LNCAP (cell line): Measurements from ENCODE around the gene OSCP1.

Experiments
- CTCF ChIP-seq: fragments of 450-650 bp; IDR thresholded peaks from 2 replicates; pipeline ENCODE4 v1.5.1; 2017; ENCODE audit warnings: mild to moderate bottlenecking

OSCP1 gene

GRCh38 chr1:36476945-36477344 is 26.7 kb upstream of the OSCP1 start:
- TF ChIP-seq CTCF, result no peak

GRCh38 chr1:36475910-36476604 is 25.8 kb upstream of the OSCP1 start:
- no peak for TF ChIP-seq CTCF

GRCh38 chr1:36475341-36475740 is 25.1 kb upstream of the OSCP1 start:
- no peak for TF ChIP-seq CTCF

- no peak for TF ChIP-seq CTCF
These were observed 22.4 kb upstream of the OSCP1 start for GRCh38 chr1:36472656-36473055.

GRCh38 chr1:36471830-36472641 is 21.8 kb upstream of the OSCP1 start:
- TF ChIP-seq CTCF, result no peak

GRCh38 chr1:36469163-36469562 is 18.9 kb upstream of the OSCP1 start:
- no peak for TF ChIP-seq CTCF

GRCh38 chr1:36467700-36468455 is 17.6 kb upstream of the OSCP1 start:
- TF ChIP-seq CTCF, result no peak
